Neural progenitor cell (in vitro differentiated cells): ENCODE measurements around the gene ZBTB20.

Experiments used
- CTCF ChIP-seq: fragments of 200-600 bp; sonication (generic); IDR thresholded peaks from 2 replicates; pipeline ENCODE4 v1.5.1; 2017; ENCODE audit warnings: antibody characterized with exemption, mild to moderate bottlenecking
- EZH2 ChIP-seq: fragments of 200-600 bp; sonication (generic); IDR thresholded peaks from 2 replicates; pipeline ENCODE4 v1.6.1; 2017; ENCODE audit warnings: antibody characterized with exemption, mild to moderate bottlenecking, moderate library complexity
- EZH2phosphoT487 ChIP-seq: fragments of 200-600 bp; sonication (generic); IDR thresholded peaks from 2 replicates; pipeline ENCODE4 v1.6.1; 2017; ENCODE audit warnings: antibody characterized with exemption

GRCh38 chr3:114816052-114816451 lies 331.0 kb downstream of the ZBTB20 start:
- TF ChIP-seq EZH2 = no peak
- no peak for TF ChIP-seq CTCF
- TF ChIP-seq EZH2phosphoT487 = no peak
